Measurements from ENCODE around the gene GRAMD2B.
"Not testable (repeated sequence)": the region's sequence is repeated elsewhere in the genome, so short reads cannot be mapped to it uniquely, and the experiment has no call there.

GRAMD2B gene

GRCh38 chr5:126410623-126411022, 12.6 kb upstream of the GRAMD2B start:
- no peak for DNase-seq (ENCODE audit: low read depth)

DNA sequence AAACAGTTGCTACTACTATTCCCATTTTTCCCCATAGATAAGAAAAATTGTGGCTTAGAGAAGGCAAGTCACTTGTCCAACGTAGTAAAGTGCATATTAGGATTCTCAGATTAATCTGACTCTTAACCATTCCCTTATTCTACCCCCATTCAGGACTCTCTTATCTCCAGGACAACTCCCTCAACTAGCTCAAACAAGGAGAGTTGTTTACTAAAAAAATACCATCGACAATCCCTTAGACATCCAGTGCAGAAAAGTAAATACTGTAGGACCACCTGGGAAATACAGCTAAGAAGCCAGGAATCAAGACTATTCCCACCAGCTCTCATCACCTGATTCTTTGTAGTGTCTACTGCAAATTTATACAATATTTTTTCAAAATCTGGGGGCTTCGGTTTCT, 9.4 kb upstream of the GRAMD2B start:
- no peak for DNase-seq (ENCODE audit: low read depth)

- no peak for DNase-seq (ENCODE audit: low read depth)
Observed at GRCh38 chr5:126414874-126415502, 8.2 kb upstream of the GRAMD2B start.

DNA sequence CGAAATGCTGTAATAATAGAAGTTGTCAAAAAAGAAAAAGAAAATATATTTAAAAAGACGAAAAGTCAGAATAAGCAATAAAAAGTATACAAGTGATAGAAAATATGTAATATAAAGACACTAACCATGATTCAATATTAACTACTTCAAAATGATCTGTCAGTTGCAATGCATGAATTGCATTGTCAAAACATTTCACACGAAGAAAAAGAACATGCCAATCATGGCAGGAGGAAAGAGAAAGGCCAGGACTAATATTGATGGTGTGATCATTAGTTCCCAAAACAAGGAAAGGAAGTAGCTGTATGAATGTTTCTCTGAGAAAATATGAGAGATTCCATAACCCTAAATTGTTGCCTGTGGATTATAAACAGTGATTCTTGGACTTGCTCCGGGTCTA, 7.4 kb upstream of the GRAMD2B start:
- DNase-seq (ENCODE audit: low read depth), result no peak

DNA sequence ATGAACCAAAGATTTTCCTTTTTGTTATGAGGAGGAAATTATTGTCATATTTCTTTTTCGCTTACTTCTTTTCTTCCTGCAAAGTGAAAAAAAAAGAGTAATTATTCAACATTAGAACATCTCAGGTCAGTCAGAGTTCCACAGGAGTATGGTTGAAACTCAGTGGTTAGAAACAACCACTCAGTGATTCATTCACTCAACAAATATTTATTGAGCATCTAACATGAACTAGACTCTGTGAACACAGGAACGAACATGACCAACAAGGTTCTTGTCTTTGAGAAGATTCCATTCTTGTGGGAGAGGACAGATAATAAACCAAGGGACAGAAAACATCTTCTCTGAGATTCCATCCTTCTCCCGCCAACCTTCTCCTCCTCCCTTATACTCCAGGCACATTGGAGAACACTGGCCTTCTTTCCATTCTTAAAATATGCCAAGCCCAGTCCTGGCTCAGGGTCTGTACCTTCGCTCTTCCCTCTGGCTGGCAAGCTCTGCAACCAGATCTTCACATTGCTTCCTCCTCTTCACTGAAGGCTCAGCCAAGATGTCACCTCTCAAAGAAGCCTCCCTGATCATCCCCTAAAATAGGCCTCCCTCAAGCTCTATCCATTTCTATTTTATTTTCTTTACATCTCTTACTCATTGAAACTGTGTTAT, 6.8 kb upstream of the GRAMD2B start:
- no peak for DNase-seq (ENCODE audit: low read depth)

DNA sequence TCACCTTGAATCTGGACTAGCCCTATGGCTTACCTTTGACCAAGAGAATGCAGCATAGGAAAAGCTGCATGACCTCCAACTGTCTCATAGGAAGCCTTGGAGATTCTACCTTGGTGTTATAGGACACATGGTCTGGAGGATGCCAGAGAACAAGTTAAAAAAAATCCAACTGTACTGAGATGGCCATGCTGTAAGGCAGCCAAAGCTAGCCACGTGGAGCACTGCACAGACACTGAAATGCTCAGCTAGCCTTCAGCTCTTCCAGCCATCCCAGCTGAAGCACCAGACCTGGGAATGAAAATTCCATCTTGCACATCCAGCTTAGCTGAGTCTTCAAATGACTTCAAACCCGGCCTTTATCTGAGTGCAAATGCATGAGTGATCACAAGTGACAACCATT, 6.0 kb upstream of the GRAMD2B start:
- no peak for DNase-seq (ENCODE audit: low read depth)

- no peak for DNase-seq (ENCODE audit: low read depth)
Observed at GRCh38 chr5:126419102-126419501, 4.1 kb upstream of the GRAMD2B start.

- DNase-seq (ENCODE audit: low read depth), result no peak
Observed at GRCh38 chr5:126428421-126428820, 5.2 kb downstream of the GRAMD2B start.

DNA sequence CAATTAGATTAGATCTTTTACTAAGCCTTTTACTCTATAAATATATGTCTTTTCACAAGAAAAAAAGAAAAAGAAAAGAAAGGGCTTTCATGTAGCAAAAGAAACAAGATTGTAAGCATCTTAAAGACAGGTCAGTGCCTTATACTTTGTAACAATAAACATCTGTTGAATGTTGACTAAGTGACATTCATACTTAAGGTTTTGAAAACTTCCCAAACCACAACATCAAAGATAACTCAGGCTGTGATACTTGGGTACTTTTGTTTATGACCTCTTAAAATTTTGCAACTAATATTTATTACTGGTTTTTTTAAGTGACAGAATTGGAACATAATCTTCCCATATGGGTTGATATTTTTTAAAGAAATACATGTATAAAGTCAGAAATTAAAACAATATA, 7.4 kb downstream of the GRAMD2B start:
- DNase-seq (ENCODE audit: low read depth), result no peak

- DNase-seq (ENCODE audit: low read depth), result no peak
Observed at GRCh38 chr5:126433701-126434100, 10.5 kb downstream of the GRAMD2B start.

DNA sequence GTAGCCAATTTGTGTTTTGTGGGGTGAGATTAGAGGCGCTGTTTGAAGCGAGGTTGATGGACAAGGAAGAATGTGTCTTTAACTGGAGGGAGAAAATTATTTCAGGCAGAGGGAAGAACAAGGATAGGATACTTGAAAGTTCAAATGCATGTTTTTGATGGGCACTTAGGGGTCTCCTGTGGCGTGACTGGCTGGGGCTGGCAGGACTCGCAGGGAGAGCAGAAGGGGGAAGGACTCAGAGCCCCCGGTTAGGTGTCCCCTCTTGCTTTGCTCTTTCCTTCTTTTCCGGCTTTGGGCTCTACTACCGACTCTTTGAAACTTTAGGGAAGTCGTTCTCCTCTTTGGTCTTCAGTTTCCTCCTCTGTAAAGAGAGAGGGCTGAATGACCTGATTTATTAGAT, 12.1 kb downstream of the GRAMD2B start:
- DNase-seq (ENCODE audit: low read depth), result no peak

- no peak for DNase-seq (ENCODE audit: low read depth)
Observed at GRCh38 chr5:126435714-126436113, 12.5 kb downstream of the GRAMD2B start.

GRCh38 chr5:126437721-126438120, 14.5 kb downstream of the GRAMD2B start:
- DNase-seq (ENCODE audit: low read depth), result no peak

DNA sequence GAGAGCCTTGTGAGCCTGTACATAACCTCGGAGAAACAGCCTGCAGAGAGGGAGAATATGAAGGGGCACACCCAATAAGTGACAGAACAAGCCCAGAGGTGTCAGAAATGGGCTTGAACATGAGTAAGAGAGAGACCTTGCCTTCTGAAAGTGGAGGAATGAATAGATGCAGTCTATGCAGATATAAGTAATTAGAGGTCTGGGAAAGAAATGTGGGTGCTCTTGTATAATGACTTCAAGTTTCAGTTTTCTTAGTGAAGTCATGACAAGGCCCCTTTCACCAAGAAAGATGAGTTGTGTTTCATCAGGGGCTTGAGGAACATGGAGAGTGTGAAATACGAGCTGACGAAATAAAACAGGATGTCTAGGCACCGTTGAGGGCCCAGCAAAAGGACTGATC, 15.1 kb downstream of the GRAMD2B start:
- DNase-seq (ENCODE audit: low read depth), result no peak

- no peak for DNase-seq (ENCODE audit: low read depth)
Observed at GRCh38 chr5:126438868-126439267, 15.7 kb downstream of the GRAMD2B start.

DNA sequence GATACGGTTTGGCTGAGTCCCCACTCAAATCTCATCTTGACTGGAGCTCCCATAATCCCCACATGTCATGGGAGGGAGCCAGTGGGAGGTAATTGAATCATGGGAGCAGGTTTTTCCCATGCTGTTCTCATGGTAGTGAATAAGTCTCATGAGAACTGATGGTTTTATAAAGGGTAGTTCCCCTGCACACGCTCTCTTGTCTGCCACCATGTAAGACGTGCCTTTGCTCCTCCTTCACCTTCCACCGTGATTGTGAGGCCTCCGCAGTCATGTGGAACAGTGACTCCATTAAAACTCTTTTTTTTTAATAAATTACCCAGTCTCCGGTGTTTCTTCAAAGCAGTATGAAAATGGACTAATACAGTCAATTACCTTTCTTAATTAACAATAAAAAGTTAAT, 16.5 kb downstream of the GRAMD2B start:
- DNase-seq (ENCODE audit: low read depth), result not testable (repeated sequence)

DNA sequence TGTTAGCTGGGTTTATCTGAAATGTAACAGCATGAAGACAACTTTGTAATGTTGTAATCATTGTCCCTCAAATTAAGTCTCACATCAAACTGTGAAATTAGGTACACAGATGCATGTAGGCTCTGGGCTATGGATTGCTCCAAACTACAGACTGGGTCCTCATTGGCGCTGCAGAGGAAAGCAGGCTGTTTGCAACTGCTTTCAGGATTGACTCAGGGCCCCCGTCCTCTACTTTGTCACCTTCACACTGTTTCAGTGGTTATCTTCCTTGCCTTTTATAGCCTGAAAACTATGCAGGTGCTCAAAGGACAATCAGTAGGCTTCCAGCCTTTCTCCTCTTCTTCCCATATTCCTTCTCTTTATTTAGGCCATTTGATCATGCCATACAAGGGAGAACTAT, 18.0 kb downstream of the GRAMD2B start:
- DNase-seq (ENCODE audit: low read depth), result no peak

DNA sequence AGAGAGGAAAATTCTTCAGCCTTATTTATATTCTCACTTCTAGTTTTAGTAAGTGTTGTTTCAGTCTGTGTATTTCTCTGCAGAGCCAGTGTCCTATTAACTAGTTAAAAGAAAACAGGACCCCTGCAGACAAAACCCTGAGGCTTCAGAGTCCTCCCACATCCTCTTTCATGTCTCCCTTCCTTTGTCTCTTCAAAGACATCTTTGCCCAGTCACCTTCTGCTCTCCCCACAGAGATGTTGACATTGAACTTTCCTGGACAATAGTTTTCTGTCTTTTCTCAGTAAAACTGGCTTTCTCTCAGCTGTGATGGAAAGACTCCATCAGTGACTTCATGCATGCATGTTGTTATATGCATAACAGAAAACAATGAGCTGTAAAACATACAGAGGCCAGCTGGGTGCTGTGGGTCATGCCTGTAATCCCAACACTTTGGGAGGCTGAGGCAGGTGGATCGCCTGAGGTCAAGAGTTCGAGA, 20.2 kb downstream of the GRAMD2B start:
- DNase-seq (ENCODE audit: low read depth), result no peak

- no peak for DNase-seq (ENCODE audit: low read depth)
Observed at GRCh38 chr5:126444137-126444536, 20.9 kb downstream of the GRAMD2B start.

GRCh38 chr5:126445502-126446174, 22.4 kb downstream of the GRAMD2B start:
- no peak for DNase-seq (ENCODE audit: low read depth)

- no peak for DNase-seq (ENCODE audit: low read depth)
Observed at GRCh38 chr5:126446498-126447224, 23.5 kb downstream of the GRAMD2B start.

DNA sequence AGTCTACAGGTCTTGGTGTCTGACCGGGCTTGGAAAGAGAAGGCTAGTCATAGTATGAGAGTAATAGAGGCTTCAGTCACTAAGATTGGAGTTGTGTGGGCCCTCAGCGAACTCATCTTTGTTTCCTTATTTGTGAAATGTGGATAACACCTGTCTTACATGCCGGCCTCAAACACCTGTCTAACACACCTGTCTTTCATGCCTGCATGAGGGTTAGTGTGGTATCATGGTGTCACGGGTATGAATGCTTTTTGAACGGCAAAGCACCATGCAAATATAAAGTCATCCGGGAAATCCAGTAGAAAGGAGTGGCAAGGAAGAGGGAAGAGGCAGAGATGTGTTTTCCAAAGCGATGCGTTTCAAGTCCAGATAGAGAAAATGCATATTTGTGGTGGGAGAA, 25.5 kb downstream of the GRAMD2B start:
- DNase-seq (ENCODE audit: low read depth), result no peak

Measured in stimulated activated CD8-positive, alpha-beta memory T cell treated with anti-CD3 and anti-CD28 coated beads, Interleukin-12 subunit alpha, Interleukin-12 subunit beta, amount 100 ng/mL, for 4 hours (primary cell).